Right lobe of liver (tissue), 6 donors: ENCODE measurements around the gene ARL15. TPM values are rescaled to one million over a fixed set of nuclear protein-coding genes. Genes with fewer than 3 reads are reported as not detected.
"Not testable (repeated sequence)": the region's sequence is repeated elsewhere in the genome, so short reads cannot be mapped to it uniquely, and the experiment has no call there.

ENCODE experiments used
- ATAC-seq, 4 donors: fragments of 200-7000 bp; cut with Tn5 transposase; one replicate each; pipeline ENCODE4 v1.9.1; 2020; ENCODE audit warnings: mild to moderate bottlenecking in 4 of 4, moderate library complexity in 4 of 4
- DNase-seq, 3 donors: peaks; one replicate each; pipeline ENCODE4 v3.0.0-alpha.2; 2020
- H3K27ac ChIP-seq, 3 donors: fragments of 200-600 bp; one replicate each; pipeline ENCODE4 v1.8.0; 2022
- H3K27me3 ChIP-seq, 2 donors: fragments of 200-600 bp; one replicate each; pipeline ENCODE4 v1.8.0; 2022
- H3K36me3 ChIP-seq, 4 donors: fragments of 200-600 bp; sonication (generic) in 1 of 4; one replicate each; pipeline versions ENCODE4 v1.5.1 to v1.8.0; 2017 to 2022; ENCODE audit warnings: control low read depth in 1 of 4
- H3K4me1 ChIP-seq, 4 donors: fragments of 200-600 bp; sonication (generic) in 1 of 4; one replicate each; pipeline versions ENCODE4 v1.5.1 to v1.8.0; 2017 to 2022; ENCODE audit warnings: control low read depth in 1 of 4
- H3K4me3 ChIP-seq, 3 donors: fragments of 200-600 bp; one replicate each; pipeline ENCODE4 v1.8.0; 2022
- H3K9me3 ChIP-seq, 4 donors: fragments of 200-600 bp; sonication (generic) in 1 of 4; one replicate each; pipeline versions ENCODE4 v1.5.1 to v1.8.0; 2017 to 2022; ENCODE audit warnings: control low read depth in 1 of 4
- CTCF ChIP-seq, 4 donors: fragments of 200-600 bp in 3 of 4; fragments of 450-650 bp in 1 of 4; IDR thresholded peaks; one replicate each; pipeline versions ENCODE4 v1.5.1 to v1.8.0; 2016 to 2022; ENCODE audit warnings: antibody characterized with exemption in 4 of 4, mild to moderate bottlenecking in 2 of 4
- POLR2A ChIP-seq: fragments of 450-650 bp; IDR thresholded peaks from one replicate; pipeline ENCODE4 v1.6.1; 2017; ENCODE audit warnings: antibody characterized with exemption, mild to moderate bottlenecking
- WGBS: methylation state at CpG from one replicate; pipeline ENCODE4 v1.1.6; 2018; ENCODE audit warnings: low coverage, low lambda C conversion rate; ENCODE audit not compliant: insufficient coverage; ENCODE audit errors: missing lambda C conversion rate; 5-methylcytosine and 5-hydroxymethylcytosine counted together
- intact Hi-C, 2 donors: fragments of 100-400 bp; cut with DNase I; formaldehyde crosslinking; loops; one replicate each; pipeline versions ENCODE4 v1.11.2 to v1.14.1; 2022
- total RNA-seq, 6 experiments: library from RNA; depleted of rRNA in 2 of 6; stranded (reverse); fragments of >200 nt in 2 of 6; fragmentation: NEBNext Ultra II Directional in 3 of 6; extraction: Animal tissue kit (Norgen Biotek cat#: 25700) in 3 of 6; gene quantifications; one replicate each; pipeline versions ENCODE4 v1.1.0 to v1.2.4, GENCODE V29; 2016 to 2023
- donor health status: DM: no; HTN: yes; CAD: no.
- donor health status: DM: no; HTN: no; CAD: no.
- donor health status: DM: no; HTN: no; CAD: no.
- donor health status: DM: no; HTN: yes; CAD: no.
- donor health status: DM: no; HTN: yes; CAD: no.

ARL15 gene
- total RNA-seq, 6 experiments from 2014 or later, result 6.3 to 16.5 (median 9.6) TPM

- Histone ChIP-seq H3K27me3 (no peaks in the 10 kb centered on the region), H3K27ac (no peak overlapping the region), H3K9me3 (no peaks in the 10 kb centered on the region), H3K36me3 (no peaks in the 10 kb centered on the region), H3K4me1 (peaks cover 0 to 9% (median 2%) of the 10 kb centered on the region in 4 donors), H3K4me3 (no peak overlapping the region)
- intact Hi-C loops, result no loop called here
- DNase-seq, result no peak
- 56% methylated on average over 5 of the region's 5 CpGs for WGBS
- TF ChIP-seq POLR2A (no peak), CTCF (IDR thresholded peaks at IDR 0.05) (peak; percentile 21 to 30 (median 30))
- peak in 3 of 4 donors; percentile 33 to 43 (median 37) for ATAC-seq
Observed at GRCh38 chr5:53871050-53871449, 439.3 kb downstream of the ARL15 start.

- Histone ChIP-seq H3K36me3 (no peaks in the 10 kb centered on the region), H3K27me3 (no peaks in the 10 kb centered on the region), H3K9me3 (no peaks in the 10 kb centered on the region), H3K4me1 (no peaks in the 10 kb centered on the region), H3K4me3 (no peak overlapping the region), H3K27ac (no peak overlapping the region)
- intact Hi-C loops, result no loop called here
- no peak for DNase-seq
- TF ChIP-seq POLR2A (no peak), CTCF (IDR thresholded peaks at IDR 0.05) (no peak)
- ATAC-seq, result no peak
- WGBS, result 92% methylated on average over 6 of the region's 17 CpGs
Observed at GRCh38 chr5:53858700-53859456, 451.5 kb downstream of the ARL15 start.

GRCh38 chr5:53856506-53856905, 453.9 kb downstream of the ARL15 start:
- no peak for ATAC-seq
- H3K27me3 ChIP-seq, result no peaks in the 10 kb centered on the region
- intact Hi-C loops, result no loop called here
- TF ChIP-seq POLR2A, result no peak
- no peak for TF ChIP-seq CTCF (IDR thresholded peaks at IDR 0.05)
- DNase-seq, result no peak
- H3K9me3 ChIP-seq, result no peaks in the 10 kb centered on the region
- no peaks in the 10 kb centered on the region for H3K4me1 ChIP-seq
- no peaks in the 10 kb centered on the region for H3K36me3 ChIP-seq
- H3K4me3 ChIP-seq, result no peak overlapping the region
- H3K27ac ChIP-seq, result no peak overlapping the region
- WGBS, result 78% methylated on average over 3 of the region's 3 CpGs

- DNase-seq, ATAC-seq, H3K4me1 ChIP-seq, H3K27me3 ChIP-seq, intact Hi-C loops, H3K36me3 ChIP-seq, H3K4me3 ChIP-seq, H3K9me3 ChIP-seq, H3K27ac ChIP-seq: not testable (repeated sequence)
- no CpG with 5 or more reads among the region's 19 CpGs for WGBS
Observed at GRCh38 chr5:53836851-53837430, 473.4 kb downstream of the ARL15 start.

GRCh38 chr5:53834500-53834899, 475.9 kb downstream of the ARL15 start:
- Histone ChIP-seq H3K4me3 (no peak overlapping the region), H3K36me3 (no peaks in the 10 kb centered on the region), H3K9me3 (peaks cover 0 to 6% (median 0%) of the 10 kb centered on the region in 4 donors), H3K27ac (no peak overlapping the region), H3K27me3 (no peaks in the 10 kb centered on the region), H3K4me1 (no peaks in the 10 kb centered on the region)
- intact Hi-C loops, result no loop called here
- TF ChIP-seq CTCF (IDR thresholded peaks at IDR 0.05) (no peak), POLR2A (no peak)
- ATAC-seq, result no peak
- no peak for DNase-seq
- WGBS, result 68% methylated on average over 4 of the region's 4 CpGs
